K562 (cell line): ENCODE data around the gene NR3C1. TPM values are rescaled to one million over a fixed set of nuclear protein-coding genes. Genes with fewer than 3 reads are reported as not detected.

ENCODE experiments used
- ATAC-seq: fragments of 200-7000 bp; cut with Tn5 transposase; 3 replicates; pipeline ENCODE4 v1.9.1; 2020; ENCODE audit warnings: moderate library complexity
- BruUV-seq: library from RNA; stranded (reverse); fragments of 400-500 nt; replicated peaks from 2 replicates; lab custom pipeline; 2021; lab: Mats Ljungman, UMichigan
- CTCF ChIA-PET: fragments of 300-600 bp; formaldehyde crosslinking; extraction: SDS; loops from one replicate; lab custom pipeline; 2021; ENCODE audit warnings: low intra/inter-chr PET ratio; lab: Yijun Ruan, JAX
- POLR2A ChIA-PET: fragments of 300-600, 350-650 bp; sonication (Branson Sonifier 250); formaldehyde crosslinking; extraction: SDS; loops from one replicate; lab custom pipeline; 2021; ENCODE audit warnings: antibody characterized with exemption, inconsistent platforms; lab: Yijun Ruan, JAX
- DNase-seq, 4 experiments: peaks; one replicate each; pipeline versions ENCODE4 v3.0.0 to v3.0.0-alpha.2; 2011 to 2018; ENCODE audit warnings: low spot score in 3 of 4, mixed read lengths in 3 of 4; ENCODE audit errors: extremely low read depth in 1 of 4
- FAIRE-seq: peaks from 2 replicates; lab custom pipeline; 2011; peaks lifted over from hg19 to GRCh38; lab: Jason Lieb, UNC
- H2AFZ ChIP-seq: 2 replicates; pipeline ENCODE4 v1.6.0; 2011; ENCODE audit warnings: low read depth, low read length, control low read depth, inconsistent platforms
- H3K27ac ChIP-seq: fragments of 200-600 bp; 3 replicates; pipeline ENCODE4 v1.8.0; 2011; ENCODE audit warnings: low read depth, mild to moderate bottlenecking, control low read depth, inconsistent platforms, low read length, moderate library complexity, mixed read lengths; ENCODE audit errors: extremely low read depth
- H3K27me3 ChIP-seq, 2 experiments: fragments of 300-600 bp in 1 of 2; 2 replicates in 1 of 2; 3 replicates in 1 of 2; pipeline versions ENCODE4 v1.6.0 to v1.8.0; 2011; ENCODE audit warnings: inconsistent platforms in 2 of 2, low read length in 2 of 2, mild to moderate bottlenecking in 1 of 2, mixed read lengths in 1 of 2, moderate library complexity in 1 of 2; ENCODE audit not compliant: control insufficient read depth in 2 of 2, insufficient read depth in 2 of 2
- H3K36me3 ChIP-seq: fragments of 300-600 bp; 3 replicates; pipeline ENCODE4 v1.8.0; 2011; ENCODE audit warnings: mild to moderate bottlenecking, low read length, inconsistent platforms; ENCODE audit not compliant: control insufficient read depth, insufficient read depth
- H3K4me1 ChIP-seq, 2 experiments: fragments of 200-600 bp in 1 of 2; replicated peaks in 1 of 2; 2 replicates in 1 of 2; 3 replicates in 1 of 2; pipeline versions ENCODE4 v1.5.1 to v1.8.0; 2011; ENCODE audit warnings: inconsistent platforms in 2 of 2, low read length in 2 of 2, mild to moderate bottlenecking in 1 of 2, mixed read lengths in 1 of 2, moderate library complexity in 1 of 2; ENCODE audit not compliant: control insufficient read depth in 2 of 2, insufficient read depth in 2 of 2
- H3K4me2 ChIP-seq: 2 replicates; pipeline ENCODE4 v1.6.1; 2011; ENCODE audit warnings: low read length, control low read depth, inconsistent platforms, mixed read lengths; ENCODE audit not compliant: insufficient read depth
- H3K4me3 ChIP-seq: fragments of 200-600 bp; sonication (generic), shearing (Covaris generic); 2 replicates; pipeline ENCODE4 v1.5.1; 2016; ENCODE audit warnings: control low read depth, inconsistent platforms
- H3K79me2 ChIP-seq: fragments of 200-600 bp; 3 replicates; pipeline ENCODE4 v1.8.0; 2011; ENCODE audit warnings: low read length, inconsistent platforms; ENCODE audit not compliant: control insufficient read depth, insufficient read depth
- H3K9ac ChIP-seq, 2 experiments: 2 replicates each; pipeline versions ENCODE4 v1.6.0 to v1.6.1; 2011; ENCODE audit warnings: low read depth in 2 of 2, low read length in 2 of 2, control low read depth in 1 of 2, inconsistent platforms in 1 of 2, mild to moderate bottlenecking in 1 of 2, mixed read lengths in 1 of 2; ENCODE audit not compliant: insufficient read depth in 1 of 2
- H3K9me1 ChIP-seq: one replicate; pipeline ENCODE4 v1.6.0; 2011; ENCODE audit warnings: inconsistent platforms, mild to moderate bottlenecking, low read length, moderate library complexity; ENCODE audit not compliant: control insufficient read depth, insufficient read depth
- H3K9me3 ChIP-seq: replicated peaks from 2 replicates; pipeline ENCODE4 v1.5.1; 2011; ENCODE audit warnings: low read depth, low read length, inconsistent platforms; ENCODE audit not compliant: control insufficient read depth, insufficient read depth
- H4K20me1 ChIP-seq: replicated peaks from 2 replicates; pipeline ENCODE4 v1.6.1; 2011; ENCODE audit warnings: low read length, inconsistent platforms, mixed read lengths; ENCODE audit not compliant: control insufficient read depth, insufficient read depth
- CBX8 ChIP-seq: fragments of 200-600 bp; sonication (generic); IDR thresholded peaks from 2 replicates; pipeline ENCODE4 v1.6.1; 2012; ENCODE audit warnings: borderline replicate concordance, mixed run types, low read depth, mild to moderate bottlenecking, moderate library complexity, mixed read lengths, low read length, control low read depth, inconsistent platforms; ENCODE audit not compliant: poor library complexity, severe bottlenecking; ENCODE audit errors: extremely low read depth
- E2F8 ChIP-seq: fragments of 450-650 bp; IDR thresholded peaks from 2 replicates; pipeline ENCODE4 v1.7.1; 2018; ENCODE audit warnings: mild to moderate bottlenecking, low read depth; ENCODE audit not compliant: partially characterized antibody
- PCBP1 ChIP-seq: fragments of 200-400 bp; formaldehyde crosslinking; IDR thresholded peaks from 2 replicates; pipeline ENCODE4 v1.6.1; 2018; ENCODE audit warnings: mild to moderate bottlenecking, low read depth, low read length; ENCODE audit not compliant: poor library complexity, severe bottlenecking
- RBFOX2 ChIP-seq: fragments of 200-400 bp; formaldehyde crosslinking; IDR thresholded peaks from 2 replicates; pipeline ENCODE4 v1.6.1; 2017; ENCODE audit warnings: low read depth, mild to moderate bottlenecking, low read length, moderate library complexity
- SAFB ChIP-seq: fragments of 200-400 bp; formaldehyde crosslinking; IDR thresholded peaks from 2 replicates; pipeline ENCODE4 v1.6.1; 2017; ENCODE audit warnings: low read depth, low read length, borderline replicate concordance
- ZBTB11 ChIP-seq, 3 experiments: fragments of 200-800 bp in 1 of 3; fragments of 250-450 bp in 1 of 3; fragments of 450-650 bp in 1 of 3; sonication (Bioruptor Pico) in 1 of 3; sonication (Bioruptor generic) in 1 of 3; formaldehyde crosslinking in 1 of 3; IDR thresholded peaks; 2 replicates each; pipeline versions ENCODE4 v1.6.1 to v1.8.0; 2016 to 2022; ENCODE audit warnings: mild to moderate bottlenecking in 2 of 3, missing genetic modification characterization in 2 of 3, missing compliant biosample characterization in 1 of 3, moderate library complexity in 1 of 3
- ZNF217 ChIP-seq: sonication (generic); formaldehyde crosslinking; IDR thresholded peaks from 2 replicates; pipeline ENCODE4 v1.8.0; 2022; ENCODE audit warnings: mild to moderate bottlenecking, missing genetic modification reagents
- ZNF57 ChIP-seq: fragments of 450-650 bp; formaldehyde crosslinking; IDR thresholded peaks from 2 replicates; pipeline ENCODE4 v1.4.0; 2020; ENCODE audit warnings: mild to moderate bottlenecking, moderate library complexity
- WGBS: fragments of 100-300 bp; shearing (Covaris generic); methylation state at CpG from one replicate; pipeline ENCODE4 v1.1.6; 2016; ENCODE audit warnings: low coverage, mixed read lengths; ENCODE audit not compliant: insufficient coverage; ENCODE audit errors: missing lambda C conversion rate; 5-methylcytosine and 5-hydroxymethylcytosine counted together
- in situ Hi-C: fragments of 300-500 bp; cut with MboI; formaldehyde crosslinking; loops from 4 replicates; pipeline ENCODE4 v1.15.0; 2018; ENCODE audit warnings: inconsistent platforms, mixed read lengths
- intact Hi-C: fragments of 100-400 bp; cut with micrococcal nuclease; formaldehyde crosslinking; loops from 2 replicates; pipeline ENCODE4 v1.14.2; 2022
- polyA plus RNA-seq, 8 experiments: library from polyadenylated mRNA; depleted of rRNA in 4 of 8; stranded (reverse) in 5 of 8; unstranded in 3 of 8; fragments of >200 nt; fragmentation: Nextera tagmentation in 2 of 8; fragmentation: Illumina TruSeq in 1 of 8; extraction: Ambion mirVana in 2 of 8; extraction: Trizol in 1 of 8; gene quantifications; 2 replicates each; pipeline versions ENCODE4 v1.2.1 to v1.2.3, GENCODE V29; 2011 to 2014; ENCODE audit warnings: inconsistent platforms in 1 of 8, missing spikeins in 1 of 8
- total RNA-seq, 7 experiments: library from RNA; depleted of rRNA in 6 of 7; stranded (reverse); fragments of >200 nt in 6 of 7; fragmentation: Illumina TruSeq in 2 of 7; extraction: Trizol in 2 of 7; gene quantifications; 2 replicates each; pipeline versions ENCODE4 v1.2.1 to v1.2.3, GENCODE V29; 2011 to 2021; ENCODE audit warnings: low replicate concordance in 1 of 7
- TF ChIP-seq, protein P1 (sequence below), 2 experiments: fragments of 450-650 bp; conservative IDR thresholded peaks; 2 replicates each; pipeline ENCODE4 v1.6.1; 2017; ENCODE audit warnings: mild to moderate bottlenecking in 2 of 2, moderate library complexity in 2 of 2
- TF ChIP-seq, protein P2 (sequence below): sonication (generic); formaldehyde crosslinking; IDR thresholded peaks from 2 replicates; pipeline ENCODE4 v1.8.0; 2022; ENCODE audit warnings: missing genetic modification reagents, mild to moderate bottlenecking, borderline replicate concordance

Gene NR3C1
- total and polyA plus RNA-seq, 9 of the 15 experiments (the other 6 are each of a cell fraction or from before 2014, with no cell fraction given), result 8.2 to 36.0 (median 15.0) TPM

DNA sequence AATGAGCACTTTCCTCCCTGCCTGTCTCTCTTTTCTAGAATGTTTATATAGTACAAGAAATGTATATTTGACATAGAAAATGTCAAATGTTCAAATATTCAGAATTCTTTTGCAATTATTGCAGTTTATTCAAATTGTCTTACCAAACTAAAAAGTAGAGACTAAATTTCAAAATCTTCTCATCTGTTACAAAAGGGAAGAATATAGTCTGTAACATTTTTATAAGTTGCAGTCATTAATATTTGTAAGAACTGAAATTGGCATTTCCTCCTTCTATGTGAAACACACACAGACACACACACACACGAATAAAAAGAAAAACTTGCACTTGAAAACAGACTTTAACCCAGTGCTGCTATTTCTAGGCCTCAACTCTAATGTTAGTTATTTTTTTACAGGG, 56.4 kb downstream of the NR3C1 start:
- no peak overlapping the region for H3K9ac ChIP-seq
- DNase-seq (no peak), FAIRE-seq (no peak), ATAC-seq (no peak)
- H3K36me3 ChIP-seq, result no peaks in the 10 kb centered on the region
- 0 out of 2 replicates have a peak, but pooled peaks cover 3% of the 10 kb centered on the region for H4K20me1 ChIP-seq
- WGBS, result 59% methylated on average over 1 of the region's 1 CpG
- CTCF ChIA-PET, result no interaction called here
- no peaks in the 10 kb centered on the region for H3K9me1 ChIP-seq
- no peak overlapping the region for H2AFZ ChIP-seq
- H3K27ac ChIP-seq, result no peak overlapping the region
- no peaks in the 10 kb centered on the region for H3K9me3 ChIP-seq
- no peaks in the 10 kb centered on the region for H3K27me3 ChIP-seq
- BruUV-seq, result no TSS peak
- POLR2A ChIA-PET, result no interaction called here
- in situ Hi-C loops, result no loop called here
- intact Hi-C loops, result no loop called here
- H3K4me1 ChIP-seq, result peaks cover 2 to 33% of the 10 kb centered on the region in 2 experiments; a peak in 2 of 5 replicates
- no peak overlapping the region for H3K4me3 ChIP-seq
- H3K4me2 ChIP-seq, result no peak overlapping the region
- H3K79me2 ChIP-seq, result peaks cover 78% of the 10 kb centered on the region
- TF ChIP-seq RBFOX2, result no peak
- no peak for TF ChIP-seq PCBP1
- TF ChIP-seq ZBTB11 (CRISPR knock-in tag; IDR thresholded peaks at IDR 0.05), result no peak
- TF ChIP-seq, protein P1, sequence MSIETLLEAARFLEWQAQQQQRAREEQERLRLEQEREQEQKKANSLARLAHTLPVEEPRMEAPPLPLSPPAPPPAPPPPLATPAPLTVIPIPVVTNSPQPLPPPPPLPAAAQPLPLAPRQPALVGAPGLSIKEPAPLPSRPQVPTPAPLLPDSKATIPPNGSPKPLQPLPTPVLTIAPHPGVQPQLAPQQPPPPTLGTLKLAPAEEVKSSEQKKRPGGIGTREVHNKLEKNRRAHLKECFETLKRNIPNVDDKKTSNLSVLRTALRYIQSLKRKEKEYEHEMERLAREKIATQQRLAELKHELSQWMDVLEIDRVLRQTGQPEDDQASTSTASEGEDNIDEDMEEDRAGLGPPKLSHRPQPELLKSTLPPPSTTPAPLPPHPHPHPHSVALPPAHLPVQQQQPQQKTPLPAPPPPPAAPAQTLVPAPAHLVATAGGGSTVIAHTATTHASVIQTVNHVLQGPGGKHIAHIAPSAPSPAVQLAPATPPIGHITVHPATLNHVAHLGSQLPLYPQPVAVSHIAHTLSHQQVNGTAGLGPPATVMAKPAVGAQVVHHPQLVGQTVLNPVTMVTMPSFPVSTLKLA (conservative IDR thresholded peaks at IDR 0.05), result no peak
- no peak for TF ChIP-seq SAFB
- no peak for TF ChIP-seq ZNF217 (CRISPR knock-in tag)
- TF ChIP-seq, protein P2, sequence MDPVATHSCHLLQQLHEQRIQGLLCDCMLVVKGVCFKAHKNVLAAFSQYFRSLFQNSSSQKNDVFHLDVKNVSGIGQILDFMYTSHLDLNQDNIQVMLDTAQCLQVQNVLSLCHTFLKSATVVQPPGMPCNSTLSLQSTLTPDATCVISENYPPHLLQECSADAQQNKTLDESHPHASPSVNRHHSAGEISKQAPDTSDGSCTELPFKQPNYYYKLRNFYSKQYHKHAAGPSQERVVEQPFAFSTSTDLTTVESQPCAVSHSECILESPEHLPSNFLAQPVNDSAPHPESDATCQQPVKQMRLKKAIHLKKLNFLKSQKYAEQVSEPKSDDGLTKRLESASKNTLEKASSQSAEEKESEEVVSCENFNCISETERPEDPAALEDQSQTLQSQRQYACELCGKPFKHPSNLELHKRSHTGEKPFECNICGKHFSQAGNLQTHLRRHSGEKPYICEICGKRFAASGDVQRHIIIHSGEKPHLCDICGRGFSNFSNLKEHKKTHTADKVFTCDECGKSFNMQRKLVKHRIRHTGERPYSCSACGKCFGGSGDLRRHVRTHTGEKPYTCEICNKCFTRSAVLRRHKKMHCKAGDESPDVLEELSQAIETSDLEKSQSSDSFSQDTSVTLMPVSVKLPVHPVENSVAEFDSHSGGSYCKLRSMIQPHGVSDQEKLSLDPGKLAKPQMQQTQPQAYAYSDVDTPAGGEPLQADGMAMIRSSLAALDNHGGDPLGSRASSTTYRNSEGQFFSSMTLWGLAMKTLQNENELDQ, result no peak
- no peak for TF ChIP-seq ZNF57
- TF ChIP-seq E2F8, result no peak
- no peak for TF ChIP-seq CBX8
